NT2/D1 (cell line): ENCODE measurements around the gene ADAMTSL1.

Experiments used
- YY1 ChIP-seq: IDR thresholded peaks from 2 replicates; pipeline ENCODE4 v1.6.1; 2011; ENCODE audit not compliant: insufficient read length, insufficient read depth
- ZNF274 ChIP-seq: IDR thresholded peaks from 2 replicates; pipeline ENCODE4 v1.6.1; 2011; ENCODE audit warnings: mild to moderate bottlenecking, low read depth, low read length

GRCh38 chr9:18699764-18700163, 225.8 kb downstream of the ADAMTSL1 start:
- TF ChIP-seq ZNF274 (no peak), YY1 (no peak)
